NCI-H2227 treated with DMSO at 0.1 percent for 48 hours (cell line): ENCODE results near the gene C1RL.
A peak's percentile ranks its signal among the peaks of the same experiment; 100 is the strongest.

ENCODE experiments used
- DNase-seq: peaks from one replicate; lab custom pipeline; 2025; lab: John Stamatoyannopoulos, UW

Gene C1RL

GRCh38 chr12:7108796-7109571, at the start of gene C1RL:
Gene C1RL (minus strand): TSS chr12:7109214. CDS start chr12:7109180, 34 bp downstream.
- DNase-seq: peak; percentile 17

- no peak for DNase-seq
Observed at GRCh38 chr12:7157391-7157790, 48.4 kb upstream of the C1RL start.

- no peak for DNase-seq
Observed at GRCh38 chr12:7156259-7157197, 47.5 kb upstream of the C1RL start.

GRCh38 chr12:7155471-7156034, 46.5 kb upstream of the C1RL start:
- no peak for DNase-seq

- DNase-seq: no peak
Observed at GRCh38 chr12:7154901-7155470, 46.0 kb upstream of the C1RL start.

- no peak for DNase-seq
Observed at GRCh38 chr12:7154042-7154441, 45.0 kb upstream of the C1RL start.

GRCh38 chr12:7152818-7153217, 43.8 kb upstream of the C1RL start:
- DNase-seq: no peak

- no peak for DNase-seq
Observed at GRCh38 chr12:7151532-7151931, 42.5 kb upstream of the C1RL start.

GRCh38 chr12:7150841-7151240, 41.8 kb upstream of the C1RL start:
- no peak for DNase-seq

GRCh38 chr12:7150356-7150755, 41.3 kb upstream of the C1RL start:
- no peak for DNase-seq

GRCh38 chr12:7146906-7147305, 37.9 kb upstream of the C1RL start:
- DNase-seq: no peak

GRCh38 chr12:7146228-7146627, 37.2 kb upstream of the C1RL start:
- no peak for DNase-seq

- no peak for DNase-seq
Observed at GRCh38 chr12:7145671-7146070, 36.7 kb upstream of the C1RL start.

GRCh38 chr12:7144414-7145120, 35.6 kb upstream of the C1RL start:
- peak; percentile 5 for DNase-seq

- no peak for DNase-seq
Observed at GRCh38 chr12:7143564-7143963, 34.5 kb upstream of the C1RL start.

GRCh38 chr12:7142809-7143465, 33.9 kb upstream of the C1RL start:
- no peak for DNase-seq

GRCh38 chr12:7142056-7142644, 33.1 kb upstream of the C1RL start:
- DNase-seq: no peak

- DNase-seq: no peak
Observed at GRCh38 chr12:7141351-7142005, 32.5 kb upstream of the C1RL start.

GRCh38 chr12:7139200-7139599, 30.2 kb upstream of the C1RL start:
- no peak for DNase-seq

GRCh38 chr12:7137908-7138307, 28.9 kb upstream of the C1RL start:
- no peak for DNase-seq
